ENCODE results near the gene EVL. TPM values are rescaled to one million over a fixed set of nuclear protein-coding genes. Genes with fewer than 3 reads are reported as not detected.

Gene EVL
- total and polyA plus RNA-seq, 10 of the 15 experiments (the other 5 are each of a cell fraction or from before 2014, with no cell fraction given), result 11.9 to 341 (median 89.8) TPM

- in situ Hi-C loops (cut with MboI) (no loop called here), intact Hi-C loops (cut with micrococcal nuclease; ENCODE audit: unreplicated experiment) (no loop called here)
- no peak for ATAC-seq
- RAD21 ChIA-PET (ENCODE audit: unreplicated experiment), result interaction anchor here (1.1 to 5.1 kb wide), 6 partner anchors 11 to 134 kb away, joined by 3 to 65 read pairs (median 3); no protein-coding TSS in a partner anchor
- 92% methylated on average over 3 of the region's 3 CpGs for WGBS (ENCODE audit: insufficient coverage, insufficient replicate concordance, low lambda C conversion rate, missing lambda C conversion rate)
- Histone ChIP-seq H3K9me3 (replicated peaks; ENCODE audit: control insufficient read depth, insufficient read depth, low read length) (no peaks in the 10 kb centered on the region; the same call in 2 of the 3 replicates), H3K4me3 (no peak overlapping the region), H3K9ac (ENCODE audit: control insufficient read depth, insufficient read depth, low read length) (no peak overlapping the region), H3K27ac (ENCODE audit: control insufficient read depth, insufficient read depth) (peak overlapping the region; percentile 43), H3K4me1 (ENCODE audit: control insufficient read depth, insufficient read depth, low read length) (peaks cover 52% of the 10 kb centered on the region), H3K27me3 (replicated peaks in 1 of 2; ENCODE audit: control insufficient read depth in 2 of 2, insufficient read depth in 2 of 2, low read length in 1 of 2) (no peaks in the 10 kb centered on the region), H2AFZ (ENCODE audit: control insufficient read depth, low read depth, low read length) (peak overlapping the region; percentile 5; the same call in 1 of the 2 replicates), H3K36me3 (ENCODE audit: control insufficient read depth in 2 of 2, insufficient read depth in 2 of 2, low read length in 1 of 2) (no peaks in the 10 kb centered on the region), H4K20me1 (ENCODE audit: control insufficient read depth, insufficient read depth) (no peaks in the 10 kb centered on the region), H3K4me2 (ENCODE audit: control insufficient read depth, insufficient read depth) (peak overlapping the region; percentile 17), H3K79me2 (ENCODE audit: control insufficient read depth, insufficient read depth, low read length) (peaks cover 2% of the 10 kb centered on the region; the same call in 1 of the 2 replicates)
- CTCF ChIA-PET, result interaction anchor here (0.8 to 10.0 kb wide), 3 partner anchors 12 to 59 kb away, joined by 3 to 156 read pairs (median 52); partner anchors contain the start of gene EVL
- SMC1A ChIA-PET (ENCODE audit: uncharacterized antibody, unreplicated experiment), result interaction anchor here (3.1 to 5.2 kb wide), 2 partner anchors 13 to 49 kb away, joined by 25 to 96 read pairs; no protein-coding TSS in a partner anchor
- DNase-seq (ENCODE audit: low read depth, low spot score), result no peak
- no peak for TF ChIP-seq NR2F1 (conservative IDR thresholded peaks at IDR 0.05)
- no peak for TF ChIP-seq ZSCAN29 (IDR thresholded peaks at IDR 0.05)
- no peak for TF ChIP-seq YY1 (IDR thresholded peaks at IDR 0.05; ENCODE audit: low read depth, low read length)
- no peak for TF ChIP-seq ZNF384 (IDR thresholded peaks at IDR 0.05; ENCODE audit: borderline replicate concordance, low read depth, low read length)
- no peak for TF ChIP-seq RAD51 (IDR thresholded peaks at IDR 0.05)
- no peak for TF ChIP-seq SP1 (IDR thresholded peaks at IDR 0.05; ENCODE audit: low read depth, low read length)
- TF ChIP-seq IKZF2 (IDR thresholded peaks at IDR 0.05), result no peak
- POLR2A ChIA-PET, result interaction anchor here (0.8 to 2.9 kb wide), 4 partner anchors 7 to 28 kb away, joined by 3 to 22 read pairs (median 3); no protein-coding TSS in a partner anchor
- FAIRE-seq, result no peak
- no TSS peak for BruUV-seq (replicated peaks)
These were observed 5.8 kb upstream of the EVL start for GRCh38 chr14:100059438-100059781.

- 77% methylated on average over 3 of the region's 3 CpGs for WGBS (ENCODE audit: insufficient coverage, insufficient replicate concordance, low lambda C conversion rate, missing lambda C conversion rate)
- ChIA-PET SMC1A (ENCODE audit: uncharacterized antibody, unreplicated experiment) (interaction anchor here (0.6 to 3.1 kb wide), 4 partner anchors 8 to 513 kb away, joined by 3 to 27 read pairs (median 4); no protein-coding TSS in a partner anchor), CTCF (interaction anchor here (0.6 to 3.5 kb wide), 4 partner anchors 8 to 198 kb away, joined by 3 to 28 read pairs (median 4); no protein-coding TSS in a partner anchor), POLR2A (interaction anchor here (0.6 to 6.4 kb wide), 9 partner anchors 9 to 90 kb away, joined by 3 to 51 read pairs (median 4); no protein-coding TSS in a partner anchor), RAD21 (ENCODE audit: unreplicated experiment) (interaction anchor here (0.6 to 2.4 kb wide), 4 partner anchors 11 to 77 kb away, joined by 3 to 20 read pairs (median 3); no protein-coding TSS in a partner anchor)
- Histone ChIP-seq H3K36me3 (ENCODE audit: control insufficient read depth in 2 of 2, insufficient read depth in 2 of 2, low read length in 1 of 2) (no peaks in the 10 kb centered on the region), H3K4me2 (ENCODE audit: control insufficient read depth, insufficient read depth) (no peak overlapping the region), H2AFZ (ENCODE audit: control insufficient read depth, low read depth, low read length) (no peak overlapping the region), H3K9me3 (replicated peaks; ENCODE audit: control insufficient read depth, insufficient read depth, low read length) (no peaks in the 10 kb centered on the region; the same call in 2 of the 3 replicates), H3K4me1 (ENCODE audit: control insufficient read depth, insufficient read depth, low read length) (peaks cover 59% of the 10 kb centered on the region), H4K20me1 (ENCODE audit: control insufficient read depth, insufficient read depth) (no peaks in the 10 kb centered on the region), H3K9ac (ENCODE audit: control insufficient read depth, insufficient read depth, low read length) (no peak overlapping the region), H3K27ac (ENCODE audit: control insufficient read depth, insufficient read depth) (no peak overlapping the region), H3K27me3 (replicated peaks in 1 of 2; ENCODE audit: control insufficient read depth in 2 of 2, insufficient read depth in 2 of 2, low read length in 1 of 2) (no peaks in the 10 kb centered on the region), H3K79me2 (ENCODE audit: control insufficient read depth, insufficient read depth, low read length) (peaks cover 12% of the 10 kb centered on the region), H3K4me3 (no peak overlapping the region)
- in situ Hi-C loops (cut with MboI) (no loop called here), intact Hi-C loops (cut with micrococcal nuclease; ENCODE audit: unreplicated experiment) (no loop called here)
- no TSS peak for BruUV-seq (replicated peaks)
- ATAC-seq (no peak), DNase-seq (ENCODE audit: low read depth, low spot score) (no peak), FAIRE-seq (no peak)
- TF ChIP-seq CHD1 (IDR thresholded peaks at IDR 0.05; ENCODE audit: low read depth, low read length) (no peak), NR2C1 (IDR thresholded peaks at IDR 0.05) (no peak), NKRF (conservative IDR thresholded peaks at IDR 0.05) (no peak), POU2F2 (IDR thresholded peaks at IDR 0.05; ENCODE audit: borderline replicate concordance, low read depth, low read length) (no peak), SREBF2 (IDR thresholded peaks at IDR 0.05; ENCODE audit: low read length) (no peak), HSF1 (IDR thresholded peaks at IDR 0.05; ENCODE audit: low read depth, low read length) (no peak), KLF5 (IDR thresholded peaks at IDR 0.05; ENCODE audit: partially characterized antibody) (no peak), RCOR1 (conservative IDR thresholded peaks at IDR 0.05; ENCODE audit: low read depth, low read length) (no peak), RAD21 (IDR thresholded peaks at IDR 0.05; ENCODE audit: insufficient read depth, low read depth, low read length) (no peak)
These were observed 4.5 kb upstream of the EVL start for GRCh38 chr14:100060760-100061159.

Measured in GM12878 (cell line).